ENCODE measurements around the gene ALLC. TPM values are rescaled to one million over a fixed set of nuclear protein-coding genes. Genes with fewer than 3 reads are reported as not detected.

Gene ALLC
- total RNA-seq, 1 experiment from 2014 or later = not detected

DNA sequence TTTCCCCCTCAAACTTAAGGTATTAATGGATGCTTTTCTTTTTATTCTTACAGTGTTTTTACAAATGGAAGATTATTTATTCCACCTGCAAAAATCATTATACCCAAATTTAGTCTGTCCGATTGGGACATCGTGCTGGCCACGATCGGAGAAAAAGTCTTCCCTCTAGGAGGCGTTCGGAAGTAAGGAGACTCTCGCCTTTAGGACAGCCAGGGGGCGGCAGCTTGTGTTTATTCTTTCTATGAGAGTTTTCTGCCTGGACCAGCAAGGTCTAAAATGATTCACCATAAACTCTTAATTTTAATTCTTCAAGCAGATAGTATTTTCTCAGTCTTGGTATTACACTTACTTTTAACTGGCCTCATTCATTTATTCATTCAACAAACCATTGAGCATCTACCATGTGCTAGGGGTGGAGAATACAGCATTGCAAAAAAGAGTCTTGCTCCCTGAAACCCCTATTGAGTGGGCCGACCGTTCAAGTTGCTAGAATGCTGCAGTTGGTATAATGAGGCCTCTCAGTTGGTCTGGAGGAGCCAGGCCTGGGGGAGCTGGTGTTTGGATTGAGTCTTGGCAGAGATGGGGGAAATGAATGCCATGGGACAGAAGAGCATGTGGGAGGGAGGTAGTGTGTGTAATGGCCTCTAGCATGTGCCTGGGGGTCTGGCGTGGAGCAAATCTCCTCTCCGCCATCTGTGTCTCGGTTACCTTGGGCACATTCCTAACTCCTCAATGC lies 84.0 kb downstream of the ALLC start:
- no peaks in the 10 kb centered on the region for H3K9me3 ChIP-seq (ENCODE audit: low read length)
- POLR2A ChIA-PET (ENCODE audit: unreplicated experiment) = no interaction called here
- CTCF ChIA-PET = no interaction called here
- DNase-seq (no peak), ATAC-seq (no peak)
- no TSS peak for BruUV-seq (replicated peaks)
- H3K27ac ChIP-seq (ENCODE audit: low read length) = no peak overlapping the region
- H3K4me1 ChIP-seq (ENCODE audit: insufficient read depth, low read length) = no peaks in the 10 kb centered on the region
- no peaks in the 10 kb centered on the region for H3K36me3 ChIP-seq (ENCODE audit: low read depth, low read length)
- no peak overlapping the region for H3K4me3 ChIP-seq (ENCODE audit: low read length)
- TF ChIP-seq EZH2phosphoT487 (IDR thresholded peaks at IDR 0.05; ENCODE audit: borderline replicate concordance, low read length) = no peak
- TF ChIP-seq, protein P1, sequence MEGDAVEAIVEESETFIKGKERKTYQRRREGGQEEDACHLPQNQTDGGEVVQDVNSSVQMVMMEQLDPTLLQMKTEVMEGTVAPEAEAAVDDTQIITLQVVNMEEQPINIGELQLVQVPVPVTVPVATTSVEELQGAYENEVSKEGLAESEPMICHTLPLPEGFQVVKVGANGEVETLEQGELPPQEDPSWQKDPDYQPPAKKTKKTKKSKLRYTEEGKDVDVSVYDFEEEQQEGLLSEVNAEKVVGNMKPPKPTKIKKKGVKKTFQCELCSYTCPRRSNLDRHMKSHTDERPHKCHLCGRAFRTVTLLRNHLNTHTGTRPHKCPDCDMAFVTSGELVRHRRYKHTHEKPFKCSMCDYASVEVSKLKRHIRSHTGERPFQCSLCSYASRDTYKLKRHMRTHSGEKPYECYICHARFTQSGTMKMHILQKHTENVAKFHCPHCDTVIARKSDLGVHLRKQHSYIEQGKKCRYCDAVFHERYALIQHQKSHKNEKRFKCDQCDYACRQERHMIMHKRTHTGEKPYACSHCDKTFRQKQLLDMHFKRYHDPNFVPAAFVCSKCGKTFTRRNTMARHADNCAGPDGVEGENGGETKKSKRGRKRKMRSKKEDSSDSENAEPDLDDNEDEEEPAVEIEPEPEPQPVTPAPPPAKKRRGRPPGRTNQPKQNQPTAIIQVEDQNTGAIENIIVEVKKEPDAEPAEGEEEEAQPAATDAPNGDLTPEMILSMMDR (conservative IDR thresholded peaks at IDR 0.05; ENCODE audit: low read depth, low read length) = 0 out of 2 replicates have a peak, but pooled peaks have one; percentile 12
- intact Hi-C loops (cut with micrococcal nuclease) = no loop called here
- H3F3A ChIP-seq (ENCODE audit: low read length, unreplicated experiment) = no peaks in the 10 kb centered on the region
- no peak overlapping the region for H2AFZ ChIP-seq (ENCODE audit: low read length)
- no peaks in the 10 kb centered on the region for H3K79me2 ChIP-seq (ENCODE audit: low read length)
- no peaks in the 10 kb centered on the region for H3K9me2 ChIP-seq (replicated peaks; ENCODE audit: low read length)
- H3K27me3 ChIP-seq (ENCODE audit: low read length) = peaks cover 23% of the 10 kb centered on the region
- H4K20me1 ChIP-seq (ENCODE audit: low read length) = no peaks in the 10 kb centered on the region
- H3K9ac ChIP-seq (ENCODE audit: low read length) = no peak overlapping the region
- no peak overlapping the region for H3K4me2 ChIP-seq (ENCODE audit: low read length)

DNA sequence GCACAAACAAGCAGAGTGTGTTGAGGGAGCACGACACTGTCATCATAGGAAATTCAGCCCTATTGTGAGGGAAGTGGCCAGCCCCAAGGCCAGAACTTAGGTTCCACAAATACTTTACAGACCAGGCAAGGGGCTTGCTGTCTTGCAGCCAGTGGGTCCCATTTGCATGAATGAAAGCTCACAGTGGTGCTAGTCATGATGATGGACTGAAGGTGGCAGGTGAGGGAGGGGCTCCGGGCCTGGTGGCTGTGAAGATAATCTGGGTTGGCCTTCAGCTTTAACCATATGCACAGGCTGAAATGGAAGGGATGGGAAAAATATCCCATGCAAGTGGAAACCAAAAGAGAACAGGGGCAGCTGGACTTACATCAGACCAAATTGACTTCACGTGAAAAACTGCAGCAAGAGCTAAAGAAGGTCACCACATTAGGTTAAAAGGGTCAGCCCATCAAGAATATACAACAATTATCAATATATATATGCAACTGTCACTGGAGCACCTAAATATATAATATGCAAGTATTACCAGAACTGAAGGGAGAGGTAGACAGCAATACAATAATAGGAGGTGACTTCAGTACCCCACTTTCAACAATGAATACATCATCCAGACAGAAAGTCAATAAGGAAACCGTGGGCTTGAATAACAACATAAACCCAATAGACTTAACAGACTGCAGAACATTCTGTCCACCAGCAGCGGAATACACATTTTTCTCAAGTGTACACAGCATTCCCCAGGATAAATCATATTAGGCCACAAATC lies 84.9 kb downstream of the ALLC start:
- no peak overlapping the region for H3K4me2 ChIP-seq (ENCODE audit: low read length)
- DNase-seq = no peak
- ATAC-seq = no peak
- no peak overlapping the region for H3K9ac ChIP-seq (ENCODE audit: low read length)
- no peak overlapping the region for H3K27ac ChIP-seq (ENCODE audit: low read length)
- no peaks in the 10 kb centered on the region for H3K36me3 ChIP-seq (ENCODE audit: low read depth, low read length)
- no peak overlapping the region for H3K4me3 ChIP-seq (ENCODE audit: low read length)
- intact Hi-C loops (cut with micrococcal nuclease) = no loop called here
- no peaks in the 10 kb centered on the region for H3K9me3 ChIP-seq (ENCODE audit: low read length)
- POLR2A ChIA-PET (ENCODE audit: unreplicated experiment) = no interaction called here
- H3F3A ChIP-seq (ENCODE audit: low read length, unreplicated experiment) = no peaks in the 10 kb centered on the region
- BruUV-seq (replicated peaks) = no TSS peak
- H4K20me1 ChIP-seq (ENCODE audit: low read length) = no peaks in the 10 kb centered on the region
- H2AFZ ChIP-seq (ENCODE audit: low read length) = no peak overlapping the region
- TF ChIP-seq EZH2phosphoT487 (IDR thresholded peaks at IDR 0.05; ENCODE audit: borderline replicate concordance, low read length) (no peak), EZH2 (IDR thresholded peaks at IDR 0.05; ENCODE audit: low read length, unreplicated experiment) (no peak)
- TF ChIP-seq, protein P1 (conservative IDR thresholded peaks at IDR 0.05; ENCODE audit: low read depth, low read length) = no peak
- no peaks in the 10 kb centered on the region for H3K4me1 ChIP-seq (ENCODE audit: insufficient read depth, low read length)
- peaks cover 18% of the 10 kb centered on the region; the same call in 1 of the 2 replicates for H3K27me3 ChIP-seq (ENCODE audit: low read length)
- no peaks in the 10 kb centered on the region for H3K79me2 ChIP-seq (ENCODE audit: low read length)
- CTCF ChIA-PET = no interaction called here
- H3K9me2 ChIP-seq (replicated peaks; ENCODE audit: low read length) = no peaks in the 10 kb centered on the region

Measured in PC-3 (cell line).